Duodenal mucosa (tissue), 2 donors: ENCODE data around the gene CGB2.
A peak's percentile ranks its signal among the peaks of the same experiment; 100 is the strongest.
"Not testable (repeated sequence)": the region's sequence is repeated elsewhere in the genome, so short reads cannot be mapped to it uniquely, and the experiment has no call there.

Experiments
- H3K27ac ChIP-seq: one replicate; pipeline ENCODE4 v1.7.0; 2013; ENCODE audit warnings: low read depth, low read length
- H3K27me3 ChIP-seq, 2 donors: one replicate each; pipeline ENCODE4 v1.7.0; 2013; ENCODE audit warnings: low read length in 2 of 2, control low read depth in 1 of 2; ENCODE audit not compliant: insufficient read depth in 2 of 2, control insufficient read depth in 1 of 2
- H3K36me3 ChIP-seq, 2 donors: one replicate each; pipeline ENCODE4 v1.7.0; 2013; ENCODE audit warnings: low read length in 2 of 2, control low read depth in 1 of 2; ENCODE audit not compliant: insufficient read depth in 2 of 2, control insufficient read depth in 1 of 2
- H3K4me1 ChIP-seq, 2 donors: one replicate each; pipeline ENCODE4 v1.7.0; 2013; ENCODE audit warnings: low read length in 2 of 2, control low read depth in 1 of 2; ENCODE audit not compliant: insufficient read depth in 2 of 2, control insufficient read depth in 1 of 2
- H3K4me3 ChIP-seq, 2 donors: one replicate each; pipeline ENCODE4 v1.7.0; 2013; ENCODE audit warnings: low read length in 2 of 2, low read depth in 1 of 2
- H3K9ac ChIP-seq, 2 donors: one replicate each; pipeline ENCODE4 v1.7.0; 2013; ENCODE audit warnings: low read length in 2 of 2, low read depth in 1 of 2
- H3K9me3 ChIP-seq, 2 donors: one replicate each; pipeline ENCODE4 v1.7.0; 2013; ENCODE audit warnings: low read length in 2 of 2, control low read depth in 1 of 2; ENCODE audit not compliant: control insufficient read depth in 1 of 2

The CGB2 gene

DNA sequence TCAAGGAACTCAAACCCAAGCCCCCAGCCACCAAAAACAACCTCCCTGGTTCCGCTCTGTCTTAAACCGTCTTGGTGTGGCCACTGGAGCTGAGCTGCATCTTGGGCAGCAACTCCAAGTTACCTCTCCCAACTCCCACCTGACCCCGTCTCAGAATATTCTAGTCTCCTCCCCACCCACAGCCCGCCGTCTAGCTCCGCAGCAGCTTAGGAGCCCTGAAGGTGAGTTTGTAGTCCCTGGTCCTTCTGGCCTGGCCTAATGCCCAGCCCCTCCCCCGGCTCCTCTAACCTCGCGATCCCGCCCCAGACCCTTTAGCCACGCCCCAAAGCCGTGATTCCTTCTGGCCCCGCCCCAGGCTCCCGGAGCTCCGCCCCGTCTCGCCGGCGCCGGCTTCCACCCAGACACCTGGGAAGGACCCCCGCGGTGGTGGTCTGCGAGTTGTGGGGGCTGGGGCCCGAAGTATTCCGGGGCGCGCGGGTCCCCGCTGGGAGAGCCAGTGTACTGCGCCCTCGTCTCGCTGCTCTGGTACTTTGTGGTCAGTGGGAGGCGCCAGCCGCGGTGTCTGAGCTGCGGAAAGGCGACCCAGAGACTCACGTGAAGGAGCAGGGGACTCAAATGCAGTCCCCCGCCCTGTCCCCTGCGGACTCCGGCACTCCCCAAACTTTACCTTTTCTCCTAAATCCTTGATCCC is 12.3 kb upstream of the CGB2 start:
- H3K36me3 ChIP-seq, result peaks cover 0 to 15% of the 10 kb centered on the region in 2 donors
- H3K9ac ChIP-seq, result no peak overlapping the region
- peaks cover 13 to 16% of the 10 kb centered on the region in 2 donors for H3K27me3 ChIP-seq
- H3K27ac ChIP-seq, result no peak overlapping the region
- peaks cover 12 to 13% of the 10 kb centered on the region in 2 donors for H3K4me1 ChIP-seq
- no peaks in the 10 kb centered on the region for H3K9me3 ChIP-seq
- peak overlapping the region; percentile 52 to 55 for H3K4me3 ChIP-seq

DNA sequence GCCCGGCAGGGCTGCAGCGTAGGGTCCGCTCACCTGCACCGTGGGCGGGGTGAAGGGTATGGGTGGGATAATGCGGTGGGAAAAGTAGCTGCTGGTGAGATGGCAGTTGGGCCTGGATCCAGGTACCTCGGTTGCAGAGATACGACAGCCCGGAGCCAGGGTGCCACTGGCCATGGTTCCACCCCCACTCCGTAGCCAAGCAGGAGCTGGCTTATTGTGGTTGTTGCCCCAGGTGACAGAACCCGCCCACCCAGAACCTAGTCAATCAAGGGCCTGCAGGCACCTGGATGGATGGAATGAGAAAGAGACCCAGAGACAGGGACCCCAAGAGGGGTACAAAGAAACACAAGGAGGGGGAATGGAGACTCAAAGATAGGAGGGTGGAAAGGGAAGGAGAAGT is 11.3 kb upstream of the CGB2 start:
- Histone ChIP-seq H3K9me3 (no peaks in the 10 kb centered on the region), H3K36me3 (peaks cover 0 to 5% of the 10 kb centered on the region in 2 donors), H3K9ac (no peak overlapping the region), H3K4me1 (peaks cover 12 to 13% of the 10 kb centered on the region in 2 donors), H3K4me3 (no peak overlapping the region), H3K27me3 (peaks cover 13 to 16% of the 10 kb centered on the region in 2 donors), H3K27ac (no peak overlapping the region)

DNA sequence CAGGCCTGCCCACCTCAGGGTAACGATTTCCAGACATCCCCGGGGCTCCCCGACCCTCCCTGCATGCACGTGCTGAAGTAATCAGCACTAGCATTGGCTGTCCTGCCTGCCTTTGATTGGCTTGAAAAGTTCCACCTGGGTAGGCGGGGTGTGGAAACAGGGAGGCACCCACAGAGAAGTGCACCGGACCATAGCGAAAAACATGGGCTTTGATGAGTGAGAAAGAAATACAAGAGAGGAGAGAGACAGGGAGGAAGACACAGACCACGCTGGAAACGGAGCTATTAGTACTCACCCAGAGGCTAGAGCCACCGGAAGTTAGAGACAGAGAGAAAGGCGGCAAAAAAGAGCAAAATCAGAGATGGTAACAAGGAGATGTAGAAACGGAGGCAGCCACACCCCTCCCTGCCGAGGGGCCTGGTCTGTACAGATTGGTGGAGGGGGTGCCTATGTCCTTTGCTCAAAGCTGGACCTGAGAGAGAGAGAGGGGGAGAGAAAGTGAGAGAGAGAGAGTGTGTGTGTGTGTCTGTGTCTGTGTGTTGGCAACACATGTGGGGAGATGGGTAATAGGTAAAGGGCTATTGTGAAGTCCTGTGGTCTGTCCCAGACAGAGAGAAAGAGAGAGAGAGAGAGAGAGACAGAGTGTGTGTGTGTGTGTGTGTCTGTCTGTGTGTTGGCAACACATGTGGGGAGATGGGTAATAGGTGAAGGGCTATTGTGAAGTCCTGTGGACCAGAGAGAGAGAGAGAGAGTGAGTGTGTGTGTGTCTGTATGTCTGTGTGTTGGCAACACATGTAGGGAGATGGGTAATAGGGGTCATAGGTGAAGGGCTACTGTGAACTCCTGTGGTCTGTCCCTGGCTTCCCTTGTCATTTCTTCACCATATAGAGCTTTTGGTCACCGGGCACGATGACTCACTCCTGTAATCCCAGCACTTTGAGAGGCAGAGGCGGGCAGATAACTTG is 10.5 kb upstream of the CGB2 start:
- Histone ChIP-seq H3K4me3 (no peak overlapping the region), H3K36me3 (peaks cover 0 to 1% of the 10 kb centered on the region in 2 donors), H3K27ac (no peak overlapping the region), H3K27me3 (peaks cover 13 to 16% of the 10 kb centered on the region in 2 donors), H3K9ac (no peak overlapping the region), H3K9me3 (no peaks in the 10 kb centered on the region), H3K4me1 (peaks cover 12 to 13% of the 10 kb centered on the region in 2 donors)

DNA sequence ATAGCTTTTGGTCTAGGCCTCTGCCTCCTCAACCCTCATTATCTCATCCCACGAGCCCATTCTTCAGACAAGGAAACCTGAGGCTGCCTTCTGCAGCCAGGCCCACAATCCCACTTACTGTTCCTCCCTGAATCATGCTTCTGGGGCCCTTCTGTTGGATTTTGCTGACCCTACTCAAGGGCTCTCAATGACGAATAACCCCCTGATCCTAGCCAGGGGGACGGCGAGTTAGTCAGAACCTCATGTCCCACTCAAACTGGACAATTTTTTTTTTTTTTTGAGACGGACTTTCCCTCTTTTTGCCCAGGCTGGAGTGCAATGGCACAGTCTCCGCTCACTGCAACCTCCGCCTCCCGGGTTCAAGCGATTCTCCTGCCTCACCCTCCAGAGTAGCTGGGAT is 9.6 kb upstream of the CGB2 start:
- H3K36me3 ChIP-seq, result no peaks in the 10 kb centered on the region
- peaks cover 12 to 13% of the 10 kb centered on the region in 2 donors for H3K4me1 ChIP-seq
- H3K4me3 ChIP-seq, result no peak overlapping the region
- no peak overlapping the region for H3K9ac ChIP-seq
- no peak overlapping the region for H3K27ac ChIP-seq
- peaks cover 13 to 16% of the 10 kb centered on the region in 2 donors for H3K27me3 ChIP-seq
- H3K9me3 ChIP-seq, result no peaks in the 10 kb centered on the region

DNA sequence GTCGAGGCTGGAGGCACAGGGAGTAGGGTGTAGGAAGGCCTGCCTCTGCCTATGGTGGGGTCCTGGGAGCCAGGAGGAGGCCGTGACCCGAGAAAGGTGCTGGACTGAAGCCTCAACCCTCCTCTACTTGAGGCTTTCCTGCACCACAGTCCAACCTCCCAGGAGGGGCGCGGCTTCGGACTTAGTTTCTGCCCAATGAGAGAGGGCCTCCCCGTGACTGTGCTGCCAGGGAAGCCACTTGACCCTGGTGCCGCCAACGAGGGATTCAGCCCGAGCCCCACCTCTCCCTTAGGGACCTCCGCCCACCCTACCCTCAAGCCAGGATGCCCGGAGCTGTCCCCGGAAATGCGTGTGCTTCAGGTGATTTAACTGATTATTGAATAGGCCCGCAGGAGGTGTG is 7.5 kb upstream of the CGB2 start, which contains the start of gene CGB3:
Gene CGB3, minus strand, starts transcription at position 101 of the 400 bp plus-strand sequence. CDS start 362 bp downstream, outside the sequence.
- not testable (repeated sequence) for H3K9me3 ChIP-seq, H3K36me3 ChIP-seq, H3K4me1 ChIP-seq, H3K9ac ChIP-seq, H3K27ac ChIP-seq, H3K4me3 ChIP-seq
- H3K27me3 ChIP-seq, result peaks cover 13% of the 10 kb centered on the region in 2 donors

DNA sequence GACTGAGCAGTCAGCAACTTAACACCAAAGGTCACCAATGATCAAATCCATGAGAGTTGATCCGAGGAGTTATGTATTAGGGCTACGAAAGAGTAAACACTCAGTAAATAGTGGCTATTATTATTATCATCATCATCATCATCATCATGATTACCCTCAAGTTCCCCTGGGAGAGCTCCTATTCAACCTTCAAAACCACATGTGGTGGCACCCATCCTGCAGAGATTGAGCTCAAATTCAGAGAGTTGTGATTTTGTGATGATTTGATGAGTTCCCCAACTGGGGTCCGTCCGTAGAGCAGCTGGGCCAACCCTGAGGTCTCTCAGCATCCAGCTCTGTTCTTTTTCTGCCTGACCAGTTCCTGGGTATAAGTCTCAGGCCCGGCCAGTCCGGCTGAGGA is 6.6 kb upstream of the CGB2 start:
- not testable (repeated sequence) for H3K9ac ChIP-seq, H3K27ac ChIP-seq, H3K4me3 ChIP-seq, H3K4me1 ChIP-seq, H3K9me3 ChIP-seq, H3K36me3 ChIP-seq
- H3K27me3 ChIP-seq, result peaks cover 9 to 12% of the 10 kb centered on the region in 2 donors

DNA sequence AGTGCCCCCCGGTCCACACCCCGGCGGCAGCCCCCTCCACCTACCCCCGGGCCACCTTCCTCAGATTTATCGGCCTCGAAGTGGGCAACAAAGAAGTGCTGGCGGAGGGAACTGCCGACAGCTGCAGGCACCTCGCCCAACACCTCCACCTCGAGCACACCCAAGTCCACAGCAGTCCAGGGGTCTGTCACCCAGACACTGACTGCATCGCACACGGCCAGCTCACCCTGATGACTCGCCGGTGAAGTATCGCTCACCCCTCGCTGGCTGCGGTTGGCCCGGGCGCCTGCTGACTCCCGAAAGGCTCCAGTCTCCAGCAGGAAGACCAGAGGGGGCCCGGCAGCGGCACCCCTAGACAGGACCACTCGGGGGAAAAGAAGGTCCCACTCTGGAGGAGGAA is 6.1 kb upstream of the CGB2 start:
- not testable (repeated sequence) for H3K27me3 ChIP-seq, H3K9ac ChIP-seq

DNA sequence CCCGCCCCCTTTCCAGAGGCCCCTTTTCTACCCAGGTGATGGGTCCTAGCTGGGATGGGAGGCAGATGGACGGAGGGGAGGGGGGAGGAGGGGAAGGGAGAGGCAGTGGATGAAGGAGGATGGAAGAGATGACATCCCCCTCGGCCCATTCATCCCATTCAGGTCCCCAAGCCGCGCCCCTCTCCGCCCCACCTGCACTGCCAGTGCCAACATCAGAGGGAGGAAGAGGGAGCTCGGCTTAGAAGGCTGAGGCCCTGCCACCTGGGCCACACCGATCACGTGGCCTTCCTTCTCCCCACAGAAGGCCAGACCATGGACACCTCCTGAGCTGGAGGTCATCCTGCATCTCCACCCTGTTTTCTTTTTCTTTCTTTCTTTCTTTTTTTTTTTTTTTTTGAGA is 3.0 kb upstream of the CGB2 start:
- H3K4me1 ChIP-seq, H3K27me3 ChIP-seq, H3K4me3 ChIP-seq, H3K9me3 ChIP-seq, H3K27ac ChIP-seq, H3K36me3 ChIP-seq, H3K9ac ChIP-seq: not testable (repeated sequence)

More for the DNA sequence above, 6.1 kb upstream of the CGB2 start:
- H3K9me3 ChIP-seq, H3K36me3 ChIP-seq, H3K27ac ChIP-seq, H3K4me3 ChIP-seq, H3K4me1 ChIP-seq: not testable (repeated sequence)

DNA sequence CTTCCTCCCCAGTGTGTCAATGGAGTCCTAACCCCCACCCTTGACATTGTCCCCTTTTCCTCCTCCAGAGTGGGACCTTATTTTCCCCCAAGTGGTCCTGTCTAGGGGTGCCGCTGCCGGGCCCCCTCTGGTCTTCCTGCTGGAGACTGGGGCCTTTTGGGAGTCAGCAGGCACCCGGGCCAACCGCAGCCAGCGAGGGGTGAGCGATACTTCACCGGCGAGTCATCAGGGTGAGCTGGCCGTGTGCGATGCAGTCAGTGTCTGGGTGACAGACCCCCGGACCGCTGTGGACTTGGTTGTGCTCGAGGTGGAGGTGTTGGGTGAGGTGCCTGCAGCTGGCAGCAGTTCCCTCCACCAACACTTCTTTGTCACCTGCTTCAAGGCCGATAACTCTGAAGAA is 1.9 kb upstream of the CGB2 start:
- not testable (repeated sequence) for H3K9me3 ChIP-seq, H3K4me3 ChIP-seq, H3K27me3 ChIP-seq, H3K27ac ChIP-seq, H3K9ac ChIP-seq, H3K36me3 ChIP-seq, H3K4me1 ChIP-seq

DNA sequence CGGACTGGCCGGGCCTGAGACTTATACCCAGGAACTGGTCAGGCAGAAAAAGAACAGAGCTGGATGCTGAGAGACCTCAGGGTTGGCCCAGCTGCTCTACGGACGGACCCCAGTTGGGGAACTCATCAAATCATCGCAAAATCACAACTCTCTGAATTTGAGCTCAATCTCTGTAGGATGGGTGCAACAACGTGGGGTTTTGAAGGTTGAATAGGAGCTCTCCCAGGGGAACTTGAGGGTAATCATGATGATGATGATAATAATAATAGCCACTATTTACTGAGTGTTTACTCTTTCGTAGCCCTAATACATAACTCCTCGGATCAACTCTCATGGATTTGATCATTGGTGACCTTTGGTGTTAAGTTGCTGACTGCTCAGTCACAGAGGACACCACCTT is 1.4 kb upstream of the CGB2 start:
- not testable (repeated sequence) for H3K4me1 ChIP-seq, H3K36me3 ChIP-seq, H3K27me3 ChIP-seq, H3K27ac ChIP-seq, H3K4me3 ChIP-seq, H3K9me3 ChIP-seq, H3K9ac ChIP-seq
